Stimulated activated naive CD8-positive, alpha-beta T cell treated with anti-CD3 and anti-CD28 coated beads, Interleukin-15, Interleukin-2, amounts not matched to agents 100 ng/mL and 50 ng/mL, for 24 hours (primary cell): ENCODE data around the gene IL20RB.

Experiments used
- H3K27ac Mint-ChIP-seq: one replicate; pipeline ENCODE4 v1.8.0; 2021; ENCODE audit warnings: mild to moderate bottlenecking, mixed read lengths
- H3K27me3 Mint-ChIP-seq: one replicate; pipeline ENCODE4 v1.8.0; 2021; ENCODE audit warnings: mixed read lengths
- H3K36me3 Mint-ChIP-seq: one replicate; pipeline ENCODE4 v1.8.0; 2021; ENCODE audit warnings: low read depth, mixed read lengths
- H3K4me1 Mint-ChIP-seq: one replicate; pipeline ENCODE4 v1.8.0; 2021; ENCODE audit warnings: low read depth, mixed read lengths
- H3K4me3 Mint-ChIP-seq: one replicate; pipeline ENCODE4 v1.8.0; 2021; ENCODE audit warnings: mild to moderate bottlenecking, mixed read lengths
- H3K9me3 Mint-ChIP-seq: one replicate; pipeline ENCODE4 v1.8.0; 2021; ENCODE audit warnings: mixed read lengths

IL20RB gene

GRCh38 chr3:137020315-137020714 is 62.5 kb downstream of the IL20RB start:
- no peak overlapping the region for H3K4me3 Mint-ChIP-seq
- no peaks in the 10 kb centered on the region for H3K4me1 Mint-ChIP-seq
- H3K36me3 Mint-ChIP-seq: no peaks in the 10 kb centered on the region
- H3K27me3 Mint-ChIP-seq: peaks cover 4% of the 10 kb centered on the region
- no peak overlapping the region for H3K27ac Mint-ChIP-seq
- no peaks in the 10 kb centered on the region for H3K9me3 Mint-ChIP-seq

- no peaks in the 10 kb centered on the region for H3K36me3 Mint-ChIP-seq
- H3K27ac Mint-ChIP-seq: no peak overlapping the region
- peaks cover 4% of the 10 kb centered on the region for H3K27me3 Mint-ChIP-seq
- no peaks in the 10 kb centered on the region for H3K9me3 Mint-ChIP-seq
- no peaks in the 10 kb centered on the region for H3K4me1 Mint-ChIP-seq
- no peak overlapping the region for H3K4me3 Mint-ChIP-seq
Observed at GRCh38 chr3:137020888-137021287, 63.1 kb downstream of the IL20RB start.

GRCh38 chr3:137024348-137024747 is 66.6 kb downstream of the IL20RB start:
- H3K4me1 Mint-ChIP-seq: no peaks in the 10 kb centered on the region
- no peak overlapping the region for H3K27ac Mint-ChIP-seq

GRCh38 chr3:137026701-137027100 is 68.9 kb downstream of the IL20RB start:
- Mint-ChIP-seq H3K4me3 (no peak overlapping the region), H3K9me3 (no peaks in the 10 kb centered on the region), H3K4me1 (no peaks in the 10 kb centered on the region), H3K27me3 (peaks cover 17% of the 10 kb centered on the region), H3K36me3 (no peaks in the 10 kb centered on the region), H3K27ac (no peak overlapping the region)

More at GRCh38 chr3:137024348-137024747, 66.6 kb downstream of the IL20RB start:
- H3K27me3 Mint-ChIP-seq: peaks cover 9% of the 10 kb centered on the region
- no peaks in the 10 kb centered on the region for H3K36me3 Mint-ChIP-seq
- H3K9me3 Mint-ChIP-seq: no peaks in the 10 kb centered on the region
- H3K4me3 Mint-ChIP-seq: no peak overlapping the region

GRCh38 chr3:137032465-137033120 is 74.8 kb downstream of the IL20RB start:
- Mint-ChIP-seq H3K9me3 (no peaks in the 10 kb centered on the region), H3K4me1 (peaks cover 8% of the 10 kb centered on the region), H3K27ac (no peak overlapping the region), H3K36me3 (no peaks in the 10 kb centered on the region), H3K4me3 (peak overlapping the region; percentile 30), H3K27me3 (peaks cover 37% of the 10 kb centered on the region)

- Mint-ChIP-seq H3K4me3 (no peak overlapping the region), H3K27ac (no peak overlapping the region), H3K36me3 (no peaks in the 10 kb centered on the region), H3K27me3 (peaks cover 26% of the 10 kb centered on the region), H3K4me1 (peaks cover 8% of the 10 kb centered on the region), H3K9me3 (no peaks in the 10 kb centered on the region)
Observed at GRCh38 chr3:137035631-137036030, 77.8 kb downstream of the IL20RB start.

- Mint-ChIP-seq H3K27me3 (no peaks in the 10 kb centered on the region), H3K27ac (no peak overlapping the region), H3K4me1 (no peaks in the 10 kb centered on the region), H3K36me3 (no peaks in the 10 kb centered on the region), H3K4me3 (no peak overlapping the region), H3K9me3 (no peaks in the 10 kb centered on the region)
Observed at GRCh38 chr3:137039570-137039969, 81.8 kb downstream of the IL20RB start.

- peaks cover 7% of the 10 kb centered on the region for H3K27me3 Mint-ChIP-seq
- no peaks in the 10 kb centered on the region for H3K36me3 Mint-ChIP-seq
- no peaks in the 10 kb centered on the region for H3K4me1 Mint-ChIP-seq
- no peaks in the 10 kb centered on the region for H3K9me3 Mint-ChIP-seq
- no peak overlapping the region for H3K4me3 Mint-ChIP-seq
- H3K27ac Mint-ChIP-seq: no peak overlapping the region
Observed at GRCh38 chr3:137041251-137041650, 83.5 kb downstream of the IL20RB start.

GRCh38 chr3:137041686-137042085 is 83.9 kb downstream of the IL20RB start:
- Mint-ChIP-seq H3K4me3 (no peak overlapping the region), H3K9me3 (no peaks in the 10 kb centered on the region), H3K4me1 (no peaks in the 10 kb centered on the region), H3K36me3 (no peaks in the 10 kb centered on the region), H3K27ac (no peak overlapping the region), H3K27me3 (peaks cover 10% of the 10 kb centered on the region)

- no peaks in the 10 kb centered on the region for H3K9me3 Mint-ChIP-seq
Observed at GRCh38 chr3:137046747-137047146, 89.0 kb downstream of the IL20RB start.

GRCh38 chr3:137047240-137047639 is 89.5 kb downstream of the IL20RB start:
- H3K4me1 Mint-ChIP-seq: no peaks in the 10 kb centered on the region
- H3K9me3 Mint-ChIP-seq: no peaks in the 10 kb centered on the region
- H3K27ac Mint-ChIP-seq: no peak overlapping the region
- H3K36me3 Mint-ChIP-seq: no peaks in the 10 kb centered on the region
- H3K4me3 Mint-ChIP-seq: no peak overlapping the region
- H3K27me3 Mint-ChIP-seq: peaks cover 10% of the 10 kb centered on the region

More at GRCh38 chr3:137046747-137047146, 89.0 kb downstream of the IL20RB start:
- peaks cover 10% of the 10 kb centered on the region for H3K27me3 Mint-ChIP-seq
- no peaks in the 10 kb centered on the region for H3K36me3 Mint-ChIP-seq
- H3K4me3 Mint-ChIP-seq: no peak overlapping the region
- no peak overlapping the region for H3K27ac Mint-ChIP-seq
- H3K4me1 Mint-ChIP-seq: no peaks in the 10 kb centered on the region

GRCh38 chr3:137050281-137050680 is 92.5 kb downstream of the IL20RB start:
- no peak overlapping the region for H3K27ac Mint-ChIP-seq
- no peak overlapping the region for H3K4me3 Mint-ChIP-seq
- no peaks in the 10 kb centered on the region for H3K9me3 Mint-ChIP-seq
- peaks cover 7% of the 10 kb centered on the region for H3K27me3 Mint-ChIP-seq
- no peaks in the 10 kb centered on the region for H3K36me3 Mint-ChIP-seq
- H3K4me1 Mint-ChIP-seq: no peaks in the 10 kb centered on the region

GRCh38 chr3:137052298-137052697 is 94.5 kb downstream of the IL20RB start:
- Mint-ChIP-seq H3K9me3 (no peaks in the 10 kb centered on the region), H3K27me3 (no peaks in the 10 kb centered on the region), H3K4me1 (no peaks in the 10 kb centered on the region), H3K4me3 (no peak overlapping the region), H3K36me3 (no peaks in the 10 kb centered on the region), H3K27ac (no peak overlapping the region)
